OCI-LY3 (cell line): ENCODE results near the gene PLA2G4C.

Source experiments
- H2AFZ ChIP-seq: fragments of 200-600, 300-600 bp; shearing (Covaris generic); 2 replicates; pipeline ENCODE4 v1.6.0; 2014; ENCODE audit warnings: antibody characterized with exemption, low read depth, low read length
- H3K27ac ChIP-seq: fragments of 200-600, 300-600 bp; sonication (generic); 2 replicates; pipeline ENCODE4 v1.5.1; 2014; ENCODE audit warnings: mild to moderate bottlenecking, low read length, moderate library complexity, mixed read lengths
- H3K27me3 ChIP-seq: fragments of 200-600, 300-600 bp; sonication (generic); 2 replicates; pipeline ENCODE4 v1.6.1; 2014; ENCODE audit warnings: low read depth, low read length, mixed read lengths
- H3K36me3 ChIP-seq: fragments of 200-600, 300-600 bp; sonication (generic); replicated peaks from 2 replicates; pipeline ENCODE3; 2014; ENCODE audit warnings: low read depth, low read length, mixed read lengths
- H3K4me1 ChIP-seq: fragments of 300-600, 200-600 bp; sonication (generic); 2 replicates; pipeline ENCODE4 v1.6.1; 2014; ENCODE audit warnings: low read length, mixed read lengths
- H3K4me2 ChIP-seq: fragments of 200-600, 300-600 bp; sonication (generic); 2 replicates; pipeline ENCODE4 v1.6.1; 2014; ENCODE audit warnings: low read length, mixed read lengths
- H3K4me3 ChIP-seq: fragments of 300-600, 200-600 bp; sonication (generic); 2 replicates; pipeline ENCODE4 v1.5.1; 2014; ENCODE audit warnings: antibody characterized with exemption, mild to moderate bottlenecking, low read length, moderate library complexity
- H3K79me2 ChIP-seq: fragments of 300-600, 200-600 bp; shearing (Covaris generic); 2 replicates; pipeline ENCODE4 v1.6.1; 2014; ENCODE audit warnings: mild to moderate bottlenecking, low read length, mixed read lengths
- H3K9ac ChIP-seq: fragments of 300-600, 200-600 bp; shearing (Covaris generic); 2 replicates; pipeline ENCODE4 v1.6.0; 2014; ENCODE audit warnings: mild to moderate bottlenecking, low read length, moderate library complexity
- H3K9me3 ChIP-seq: fragments of 200-600, 300-600 bp; shearing (Covaris generic); 2 replicates; pipeline ENCODE4 v1.6.1; 2014; ENCODE audit warnings: low read length, mixed read lengths; ENCODE audit not compliant: insufficient read depth
- H4K20me1 ChIP-seq: fragments of 200-600, 300-600 bp; sonication (generic); 2 replicates; pipeline ENCODE4 v1.6.1; 2016; ENCODE audit warnings: low read length, mixed read lengths; ENCODE audit not compliant: insufficient read depth
- CTCF ChIP-seq: fragments of 200-600, 300-600 bp; sonication (generic); IDR thresholded peaks from 2 replicates; pipeline ENCODE4 v1.5.1; 2014; ENCODE audit warnings: antibody characterized with exemption, low read length, low read depth
- EZH2phosphoT487 ChIP-seq: fragments of 200-600 bp; shearing (Covaris generic); IDR thresholded peaks from 2 replicates; pipeline ENCODE4 v1.6.1; 2018; ENCODE audit warnings: antibody characterized with exemption, mixed run types, low read depth

The PLA2G4C gene

GRCh38 chr19:48029431-48029830, 81.2 kb downstream of the PLA2G4C start:
- Histone ChIP-seq H3K9ac (no peak overlapping the region), H3K4me2 (no peak overlapping the region), H3K27ac (no peak overlapping the region), H3K27me3 (peaks cover 25% of the 10 kb centered on the region), H3K4me1 (no peaks in the 10 kb centered on the region), H4K20me1 (no peaks in the 10 kb centered on the region), H3K36me3 (no peaks in the 10 kb centered on the region), H3K4me3 (no peak overlapping the region), H3K9me3 (no peaks in the 10 kb centered on the region), H3K79me2 (no peaks in the 10 kb centered on the region), H2AFZ (no peak overlapping the region)
- no peak for TF ChIP-seq EZH2phosphoT487
- TF ChIP-seq CTCF: no peak

GRCh38 chr19:48025480-48025879, 85.1 kb downstream of the PLA2G4C start:
- Histone ChIP-seq H3K4me1 (no peaks in the 10 kb centered on the region), H3K36me3 (no peaks in the 10 kb centered on the region), H3K79me2 (no peaks in the 10 kb centered on the region), H3K27ac (no peak overlapping the region), H3K4me2 (no peak overlapping the region), H3K9ac (no peak overlapping the region), H3K4me3 (no peak overlapping the region), H3K27me3 (peaks cover 31% of the 10 kb centered on the region), H2AFZ (no peak overlapping the region), H4K20me1 (no peaks in the 10 kb centered on the region), H3K9me3 (no peaks in the 10 kb centered on the region)
- no peak for TF ChIP-seq EZH2phosphoT487

- TF ChIP-seq CTCF: no peak
- no peak for TF ChIP-seq EZH2phosphoT487
- no peak overlapping the region for H3K9ac ChIP-seq
- no peaks in the 10 kb centered on the region for H3K36me3 ChIP-seq
- H3K4me3 ChIP-seq: no peak overlapping the region
- H2AFZ ChIP-seq: no peak overlapping the region
- no peaks in the 10 kb centered on the region for H4K20me1 ChIP-seq
- no peaks in the 10 kb centered on the region for H3K79me2 ChIP-seq
- H3K27me3 ChIP-seq: peaks cover 44% of the 10 kb centered on the region
- no peaks in the 10 kb centered on the region for H3K4me1 ChIP-seq
- H3K9me3 ChIP-seq: no peaks in the 10 kb centered on the region
- H3K27ac ChIP-seq: no peak overlapping the region
- no peak overlapping the region for H3K4me2 ChIP-seq
Measured at GRCh38 chr19:48023518-48023917, 87.1 kb downstream of the PLA2G4C start.

GRCh38 chr19:48023011-48023410, 87.6 kb downstream of the PLA2G4C start:
- Histone ChIP-seq H3K9me3 (no peaks in the 10 kb centered on the region), H3K36me3 (no peaks in the 10 kb centered on the region), H3K27ac (no peak overlapping the region), H3K9ac (no peak overlapping the region), H3K27me3 (peaks cover 48% of the 10 kb centered on the region), H3K4me3 (no peak overlapping the region), H4K20me1 (no peaks in the 10 kb centered on the region), H3K4me1 (no peaks in the 10 kb centered on the region), H3K79me2 (no peaks in the 10 kb centered on the region), H2AFZ (no peak overlapping the region), H3K4me2 (no peak overlapping the region)
- TF ChIP-seq EZH2phosphoT487 (no peak), CTCF (no peak)

GRCh38 chr19:48020686-48021085, 89.9 kb downstream of the PLA2G4C start:
- TF ChIP-seq EZH2phosphoT487 (no peak), CTCF (no peak)
- H3K9ac ChIP-seq: no peak overlapping the region
- H3K4me3 ChIP-seq: no peak overlapping the region
- H2AFZ ChIP-seq: no peak overlapping the region
- no peaks in the 10 kb centered on the region for H3K36me3 ChIP-seq
- H3K4me2 ChIP-seq: no peak overlapping the region
- H4K20me1 ChIP-seq: no peaks in the 10 kb centered on the region
- H3K27me3 ChIP-seq: peaks cover 46% of the 10 kb centered on the region
- no peaks in the 10 kb centered on the region for H3K79me2 ChIP-seq
- no peaks in the 10 kb centered on the region for H3K4me1 ChIP-seq
- H3K27ac ChIP-seq: no peak overlapping the region
- no peaks in the 10 kb centered on the region for H3K9me3 ChIP-seq
